Osteocyte (in vitro differentiated cells): ENCODE results near the gene ABLIM2. TPM values are rescaled to one million over a fixed set of nuclear protein-coding genes. Genes with fewer than 3 reads are reported as not detected.

Experiments used
- DNase-seq: peaks from one replicate; pipeline ENCODE4 v3.0.0; 2021; ENCODE audit warnings: mixed read lengths; ENCODE audit not compliant: unreplicated experiment; ENCODE audit errors: extremely low spot score
- H3K27ac Mint-ChIP-seq: one replicate; pipeline ENCODE4 v1.8.0; 2021; ENCODE audit warnings: mild to moderate bottlenecking, mixed read lengths; ENCODE audit not compliant: unreplicated experiment
- H3K27me3 Mint-ChIP-seq: one replicate; pipeline ENCODE4 v1.8.0; 2021; ENCODE audit warnings: mixed read lengths; ENCODE audit not compliant: unreplicated experiment
- H3K36me3 Mint-ChIP-seq: one replicate; pipeline ENCODE4 v1.8.0; 2021; ENCODE audit warnings: mixed read lengths; ENCODE audit not compliant: unreplicated experiment
- H3K4me1 Mint-ChIP-seq: one replicate; pipeline ENCODE4 v1.8.0; 2021; ENCODE audit warnings: mixed read lengths; ENCODE audit not compliant: unreplicated experiment
- H3K4me3 Mint-ChIP-seq: one replicate; pipeline ENCODE4 v1.8.0; 2021; ENCODE audit warnings: mild to moderate bottlenecking, moderate library complexity, mixed read lengths; ENCODE audit not compliant: unreplicated experiment
- H3K9me3 Mint-ChIP-seq: one replicate; pipeline ENCODE4 v1.8.0; 2021; ENCODE audit warnings: mixed read lengths; ENCODE audit not compliant: unreplicated experiment
- CTCF ChIP-seq: fragments of 200-600 bp; sonication (generic); IDR thresholded peaks from 2 replicates; pipeline ENCODE4 v1.5.0; 2021; ENCODE audit warnings: antibody characterized with exemption, mild to moderate bottlenecking, moderate library complexity
- total RNA-seq: library from RNA; stranded (reverse); gene quantifications from 2 replicates; pipeline ENCODE4 v1.2.1, GENCODE V29; 2021

The ABLIM2 gene
- total RNA-seq, 1 donor from 2014 or later, result 0.24 TPM

DNA sequence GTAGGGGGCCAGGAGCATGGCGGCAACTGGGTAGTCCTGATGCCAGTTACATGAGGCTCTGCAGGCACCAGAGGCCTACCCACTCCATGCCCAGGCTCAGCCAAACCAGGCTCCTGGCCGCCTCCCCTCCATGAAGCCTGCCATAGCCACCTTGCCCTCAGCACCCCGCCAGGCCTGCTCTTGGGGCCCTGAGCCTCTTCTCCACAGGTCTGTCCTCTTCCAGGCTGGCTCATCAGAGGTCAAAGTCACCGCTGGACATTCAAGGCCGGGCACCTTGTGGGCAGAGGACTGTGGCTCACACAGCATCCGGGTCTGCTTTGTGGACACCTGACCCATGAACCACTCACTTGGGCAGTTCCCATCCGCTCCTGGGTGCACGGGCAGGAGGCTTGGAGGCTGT is 158.9 kb downstream of the ABLIM2 start:
- no peaks in the 10 kb centered on the region for H3K36me3 Mint-ChIP-seq
- H3K27ac Mint-ChIP-seq, result no peak overlapping the region
- no peak overlapping the region for H3K4me3 Mint-ChIP-seq
- DNase-seq, result no peak
- H3K9me3 Mint-ChIP-seq, result peaks cover 4% of the 10 kb centered on the region
- no peak for TF ChIP-seq CTCF
- H3K4me1 Mint-ChIP-seq, result peaks cover 2% of the 10 kb centered on the region
- H3K27me3 Mint-ChIP-seq, result peaks cover 33% of the 10 kb centered on the region

GRCh38 chr4:7999279-7999678 is 159.3 kb downstream of the ABLIM2 start:
- Mint-ChIP-seq H3K9me3 (peaks cover 4% of the 10 kb centered on the region), H3K4me1 (peaks cover 2% of the 10 kb centered on the region), H3K36me3 (no peaks in the 10 kb centered on the region), H3K4me3 (no peak overlapping the region), H3K27ac (no peak overlapping the region), H3K27me3 (peaks cover 31% of the 10 kb centered on the region)
- no peak for DNase-seq
- TF ChIP-seq CTCF, result no peak

DNA sequence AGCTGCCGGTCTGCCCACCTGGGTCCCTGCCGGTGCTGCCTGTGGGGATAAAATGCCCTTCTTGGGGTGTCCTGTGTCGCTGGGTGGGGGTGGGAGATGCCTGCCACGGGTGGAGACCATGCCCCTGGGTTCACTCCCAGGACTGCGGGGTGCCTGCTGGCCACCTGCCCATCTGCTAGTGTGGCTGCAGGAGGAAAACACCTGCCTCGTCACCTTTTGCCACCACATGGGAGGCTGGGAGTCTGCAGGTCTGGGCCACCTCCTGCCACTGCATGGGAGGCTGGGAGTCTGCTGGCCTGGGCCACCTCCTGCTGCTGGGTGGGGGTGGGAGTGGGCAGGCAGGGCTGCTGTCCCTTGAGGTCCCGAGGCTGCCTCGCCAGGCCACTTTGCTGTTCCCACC is 160.2 kb downstream of the ABLIM2 start:
- Mint-ChIP-seq H3K9me3 (peaks cover 4% of the 10 kb centered on the region), H3K4me3 (no peak overlapping the region), H3K36me3 (no peaks in the 10 kb centered on the region), H3K27ac (no peak overlapping the region), H3K27me3 (peaks cover 28% of the 10 kb centered on the region), H3K4me1 (peaks cover 2% of the 10 kb centered on the region)
- DNase-seq, result no peak
- TF ChIP-seq CTCF, result no peak

DNA sequence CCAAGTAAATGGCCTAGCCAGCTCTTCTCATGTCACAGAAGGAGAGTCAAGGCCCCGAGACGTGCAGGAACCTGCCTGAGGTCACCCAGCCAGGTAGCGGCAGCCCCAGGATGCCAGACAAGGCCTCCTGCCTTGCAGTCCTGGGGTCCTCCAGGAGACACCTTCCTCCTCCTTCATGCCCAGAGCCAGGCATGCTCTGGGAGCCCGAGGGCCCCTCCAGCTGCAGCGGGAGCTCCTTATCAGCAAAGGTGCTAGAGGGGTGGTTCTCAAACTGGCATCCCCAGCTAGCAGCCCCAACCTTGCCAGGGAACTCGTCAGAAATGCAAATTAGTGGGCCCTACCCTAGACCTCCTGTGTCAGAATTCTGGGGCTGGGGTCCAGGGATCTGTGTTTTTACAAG is 162.7 kb downstream of the ABLIM2 start:
- Mint-ChIP-seq H3K27me3 (peaks cover 16% of the 10 kb centered on the region), H3K27ac (no peak overlapping the region), H3K36me3 (no peaks in the 10 kb centered on the region), H3K4me1 (no peaks in the 10 kb centered on the region), H3K9me3 (peaks cover 4% of the 10 kb centered on the region), H3K4me3 (no peak overlapping the region)
- no peak for DNase-seq
- no peak for TF ChIP-seq CTCF

GRCh38 chr4:7995135-7995534 is 163.5 kb downstream of the ABLIM2 start:
- DNase-seq, result no peak
- no peak overlapping the region for H3K27ac Mint-ChIP-seq
- H3K27me3 Mint-ChIP-seq, result peaks cover 16% of the 10 kb centered on the region
- no peaks in the 10 kb centered on the region for H3K36me3 Mint-ChIP-seq
- peaks cover 4% of the 10 kb centered on the region for H3K9me3 Mint-ChIP-seq
- no peak overlapping the region for H3K4me3 Mint-ChIP-seq
- no peaks in the 10 kb centered on the region for H3K4me1 Mint-ChIP-seq
- no peak for TF ChIP-seq CTCF
